OCI-LY7 (cell line): ENCODE results near the gene KCNJ16. TPM values are rescaled to one million over a fixed set of nuclear protein-coding genes. Genes with fewer than 3 reads are reported as not detected.

Experiments used
- BruUV-seq: library from RNA; stranded (reverse); fragments of 400-500 nt; replicated peaks from 2 replicates; lab custom pipeline; 2021; lab: Mats Ljungman, UMichigan
- CTCF ChIA-PET: fragments of 300-600 bp; sonication (Branson Sonifier 250); formaldehyde crosslinking; loops from one replicate; lab custom pipeline; 2022; ENCODE audit warnings: antibody characterized with exemption; ENCODE audit not compliant: unreplicated experiment; lab: Charles Lee
- POLR2A ChIA-PET: fragments of 300-600 bp; sonication (Branson Sonifier 250); formaldehyde crosslinking; loops from one replicate; lab custom pipeline; 2022; ENCODE audit warnings: antibody characterized with exemption; lab: Charles Lee
- DNase-seq: peaks from one replicate; pipeline ENCODE4 v3.0.0-alpha.2; 2015; ENCODE audit warnings: low spot score
- H2AFZ ChIP-seq: fragments of 200-600 bp; sonication (generic), shearing (Covaris generic); 2 replicates; pipeline ENCODE4 v1.6.1; 2014; ENCODE audit warnings: mild to moderate bottlenecking, antibody characterized with exemption, low read length, moderate library complexity
- H3K27ac ChIP-seq: fragments of 200-600 bp; sonication (generic); 2 replicates; pipeline ENCODE4 v1.5.1; 2014; ENCODE audit warnings: mixed run types, low read depth, mild to moderate bottlenecking, moderate library complexity, low read length, inconsistent platforms; ENCODE audit not compliant: poor library complexity, severe bottlenecking
- H3K36me3 ChIP-seq: fragments of 200-600 bp; sonication (generic); 2 replicates; pipeline ENCODE4 v1.6.1; 2014; ENCODE audit warnings: mild to moderate bottlenecking, antibody characterized with exemption, low read length, moderate library complexity, mixed read lengths; ENCODE audit not compliant: insufficient read depth
- H3K4me1 ChIP-seq: fragments of 200-600 bp; sonication (generic); 2 replicates; pipeline ENCODE4 v1.5.1; 2014; ENCODE audit warnings: mild to moderate bottlenecking, low read length; ENCODE audit not compliant: insufficient read depth, poor library complexity, severe bottlenecking
- H3K4me2 ChIP-seq: fragments of 200-600 bp; sonication (generic); 2 replicates; pipeline ENCODE4 v1.6.1; 2014; ENCODE audit warnings: mild to moderate bottlenecking, low read length
- H3K4me3 ChIP-seq: fragments of 200-600 bp; sonication (generic); 2 replicates; pipeline ENCODE4 v1.5.1; 2014; ENCODE audit warnings: mild to moderate bottlenecking, low read depth, low read length; ENCODE audit not compliant: poor library complexity, severe bottlenecking
- H3K79me2 ChIP-seq: fragments of 200-600 bp; sonication (generic); 2 replicates; pipeline ENCODE4 v1.6.1; 2016; ENCODE audit warnings: low read depth, mild to moderate bottlenecking, low read length, moderate library complexity, mixed read lengths; ENCODE audit not compliant: insufficient read depth
- H3K9me2 ChIP-seq: fragments of 200-600 bp; sonication (generic); 2 replicates; pipeline ENCODE4 v1.6.1; 2016; ENCODE audit warnings: mild to moderate bottlenecking, low read length, mixed read lengths; ENCODE audit not compliant: insufficient read depth
- H3K9me3 ChIP-seq: fragments of 200-600 bp; sonication (generic); 2 replicates; pipeline ENCODE4 v1.6.1; 2014; ENCODE audit warnings: mild to moderate bottlenecking, mixed run types, low read length, mixed read lengths
- H4K20me1 ChIP-seq: fragments of 200-600 bp; sonication (generic); 2 replicates; pipeline ENCODE4 v1.6.1; 2014; ENCODE audit warnings: mild to moderate bottlenecking, antibody characterized with exemption, low read length, moderate library complexity, mixed read lengths; ENCODE audit not compliant: insufficient read depth
- CTCF ChIP-seq: fragments of 200-600 bp; sonication (generic); conservative IDR thresholded peaks from 2 replicates; pipeline ENCODE4 v1.5.1; 2014; ENCODE audit warnings: mild to moderate bottlenecking, antibody characterized with exemption, low read length, moderate library complexity, mixed read lengths
- EZH2phosphoT487 ChIP-seq: fragments of 200-600 bp; sonication (generic); IDR thresholded peaks from 2 replicates; pipeline ENCODE4 v1.6.1; 2018; ENCODE audit warnings: low read depth, borderline replicate concordance, mild to moderate bottlenecking, mixed run types, antibody characterized with exemption, low read length, moderate library complexity, mixed read lengths
- intact Hi-C: fragments of 100-400 bp; cut with micrococcal nuclease; formaldehyde crosslinking; loops from one replicate; pipeline ENCODE4 v1.10.0; 2022; ENCODE audit not compliant: unreplicated experiment
- total RNA-seq, 2 experiments: library from RNA; depleted of rRNA in 1 of 2; stranded (reverse); fragments of >200 nt in 1 of 2; shearing (Covaris generic) in 1 of 2; gene quantifications; 2 replicates each; pipeline ENCODE4 v1.2.3, GENCODE V29; 2014 to 2022

KCNJ16 gene
- total RNA-seq, 2 experiments from 2014 or later = not detected

- Histone ChIP-seq H4K20me1 (no peaks in the 10 kb centered on the region), H3K36me3 (no peaks in the 10 kb centered on the region), H3K4me2 (no peak overlapping the region), H3K9me3 (no peaks in the 10 kb centered on the region), H3K4me3 (no peak overlapping the region), H3K27ac (no peak overlapping the region), H3K4me1 (no peaks in the 10 kb centered on the region), H3K79me2 (no peaks in the 10 kb centered on the region), H3K9me2 (no peaks in the 10 kb centered on the region), H2AFZ (no peak overlapping the region)
- BruUV-seq = no TSS peak
- ChIA-PET CTCF (no interaction called here), POLR2A (interaction anchor here (0.6 to 0.8 kb wide), 3 partner anchors 10 to 222 kb away, joined by 3 to 5 read pairs (median 4); no protein-coding TSS in a partner anchor)
- TF ChIP-seq EZH2phosphoT487 = no peak
- no peak for TF ChIP-seq CTCF
- intact Hi-C loops = no loop called here
- DNase-seq = no peak
Measured at GRCh38 chr17:70157151-70157550, 82.1 kb downstream of the KCNJ16 start.

- DNase-seq = no peak
- no TSS peak for BruUV-seq
- no peak overlapping the region for H3K27ac ChIP-seq
- H3K4me1 ChIP-seq = no peaks in the 10 kb centered on the region
- H4K20me1 ChIP-seq = no peaks in the 10 kb centered on the region
- no peaks in the 10 kb centered on the region for H3K79me2 ChIP-seq
- H2AFZ ChIP-seq = no peak overlapping the region
- ChIA-PET POLR2A (interaction anchor here (0.6 to 0.8 kb wide), 3 partner anchors 9 to 847 kb away, joined by 3 to 5 read pairs (median 3); no protein-coding TSS in a partner anchor), CTCF (interaction anchor here (0.6 to 1.1 kb wide), 2 partner anchors 9 to 151 kb away, joined by 3 to 5 read pairs; no protein-coding TSS in a partner anchor)
- no peak overlapping the region for H3K4me3 ChIP-seq
- no peaks in the 10 kb centered on the region for H3K9me2 ChIP-seq
- H3K4me2 ChIP-seq = no peak overlapping the region
- TF ChIP-seq EZH2phosphoT487 (no peak), CTCF (no peak)
- no peaks in the 10 kb centered on the region for H3K36me3 ChIP-seq
- intact Hi-C loops = no loop called here
- no peaks in the 10 kb centered on the region for H3K9me3 ChIP-seq
Measured at GRCh38 chr17:70158180-70158579, 83.2 kb downstream of the KCNJ16 start.

GRCh38 chr17:70158591-70158990 lies 83.6 kb downstream of the KCNJ16 start:
- Histone ChIP-seq H3K36me3 (no peaks in the 10 kb centered on the region), H3K4me2 (no peak overlapping the region), H3K4me1 (no peaks in the 10 kb centered on the region), H3K27ac (no peak overlapping the region), H2AFZ (no peak overlapping the region), H3K79me2 (no peaks in the 10 kb centered on the region), H4K20me1 (no peaks in the 10 kb centered on the region), H3K9me2 (no peaks in the 10 kb centered on the region), H3K4me3 (no peak overlapping the region), H3K9me3 (no peaks in the 10 kb centered on the region)
- TF ChIP-seq CTCF (no peak), EZH2phosphoT487 (no peak)
- intact Hi-C loops = no loop called here
- POLR2A ChIA-PET = no interaction called here
- no peak for DNase-seq
- no TSS peak for BruUV-seq
- CTCF ChIA-PET = interaction anchor here (1.1 to 1.2 kb wide), 2 partner anchors 9 kb away, joined by 3 read pairs; no protein-coding TSS in a partner anchor
